ENCODE measurements around the gene PFN1. TPM values are rescaled to one million over a fixed set of nuclear protein-coding genes. Genes with fewer than 3 reads are reported as not detected.
A peak's percentile ranks its signal among the peaks of the same experiment; 100 is the strongest.
"Not testable (repeated sequence)": the region's sequence is repeated elsewhere in the genome, so short reads cannot be mapped to it uniquely, and the experiment has no call there.

PFN1 gene
- total RNA-seq, 2 donors from 2014 or later, result 806 to 1,230 TPM

GRCh38 chr17:4913994-4914393 is 34.3 kb downstream of the PFN1 start:
- DNase-seq (ENCODE audit: low spot score) (no peak), ATAC-seq (ENCODE audit: insufficient number of reproducible peaks, low FRiP score, low read depth) (no peak)
- no peaks in the 10 kb centered on the region for H3K27me3 ChIP-seq (replicated peaks; ENCODE audit: insufficient read depth)
- H3K27ac ChIP-seq, result no peak overlapping the region
- H3K4me1 ChIP-seq (ENCODE audit: control insufficient read depth in 1 of 2, low read depth in 2 of 2), result peaks cover 4 to 6% of the 10 kb centered on the region in 2 donors
- no peaks in the 10 kb centered on the region for H3K9me3 ChIP-seq
- H3K4me3 ChIP-seq, result no peak overlapping the region
- H3K36me3 ChIP-seq, result no peaks in the 10 kb centered on the region
- TF ChIP-seq CTCF (IDR thresholded peaks at IDR 0.05), result no peak

GRCh38 chr17:4908711-4909496 is 39.4 kb downstream of the PFN1 start:
- ATAC-seq (ENCODE audit: insufficient number of reproducible peaks, low FRiP score, low read depth), result peak; percentile 91
- H3K9me3 ChIP-seq, result no peaks in the 10 kb centered on the region
- no peaks in the 10 kb centered on the region for H3K36me3 ChIP-seq
- peak; percentile 86 for TF ChIP-seq CTCF (IDR thresholded peaks at IDR 0.05)
- H3K27ac ChIP-seq, result peak overlapping the region; percentile 12 to 61
- DNase-seq (ENCODE audit: low spot score), result peak; percentile 53
- H3K4me3 ChIP-seq, result peak overlapping the region; percentile 39
- H3K27me3 ChIP-seq (replicated peaks; ENCODE audit: insufficient read depth), result no peaks in the 10 kb centered on the region
- peaks cover 4 to 13% of the 10 kb centered on the region in 2 donors for H3K4me1 ChIP-seq (ENCODE audit: control insufficient read depth in 1 of 2, low read depth in 2 of 2)

GRCh38 chr17:4908301-4908700 is 40.0 kb downstream of the PFN1 start:
- no peaks in the 10 kb centered on the region for H3K27me3 ChIP-seq (replicated peaks; ENCODE audit: insufficient read depth)
- ATAC-seq (ENCODE audit: insufficient number of reproducible peaks, low FRiP score, low read depth) (no peak), DNase-seq (ENCODE audit: low spot score) (no peak)
- H3K27ac ChIP-seq, result peak overlapping the region in 1 of 2 donors; percentile 61
- H3K4me1 ChIP-seq (ENCODE audit: control insufficient read depth in 1 of 2, low read depth in 2 of 2), result peaks cover 4 to 13% of the 10 kb centered on the region in 2 donors
- H3K9me3 ChIP-seq, result no peaks in the 10 kb centered on the region
- no peak for TF ChIP-seq CTCF (IDR thresholded peaks at IDR 0.05)
- no peaks in the 10 kb centered on the region for H3K36me3 ChIP-seq
- no peak overlapping the region for H3K4me3 ChIP-seq

- not testable (repeated sequence) for DNase-seq (ENCODE audit: low spot score); H3K9me3 ChIP-seq; H3K27ac ChIP-seq; H3K27me3 ChIP-seq (replicated peaks; ENCODE audit: insufficient read depth); H3K36me3 ChIP-seq; H3K4me3 ChIP-seq; ATAC-seq (ENCODE audit: insufficient number of reproducible peaks, low FRiP score, low read depth)
- H3K4me1 ChIP-seq (ENCODE audit: control insufficient read depth in 1 of 2, low read depth in 2 of 2), result peaks cover 4 to 13% of the 10 kb centered on the region in 2 donors
Observed at GRCh38 chr17:4906642-4907041, 41.7 kb downstream of the PFN1 start.

GRCh38 chr17:4903051-4903818 is 45.1 kb downstream of the PFN1 start, which contains the start of gene CHRNE:
Gene CHRNE, minus strand, starts transcription at chr17:4903098. Its CDS starts 35 bp downstream, at chr17:4903063.
- DNase-seq (ENCODE audit: low spot score), result peak; percentile 42
- Histone ChIP-seq H3K4me1 (ENCODE audit: control insufficient read depth in 1 of 2, low read depth in 2 of 2) (peaks cover 0 to 16% of the 10 kb centered on the region in 2 donors), H3K36me3 (no peaks in the 10 kb centered on the region), H3K27me3 (replicated peaks; ENCODE audit: insufficient read depth) (no peaks in the 10 kb centered on the region), H3K9me3 (no peaks in the 10 kb centered on the region), H3K27ac (no peak within 1 kb of the TSS), H3K4me3 (no peak within 1 kb of the TSS)
- ATAC-seq (ENCODE audit: insufficient number of reproducible peaks, low FRiP score, low read depth), result peak; percentile 44
- TF ChIP-seq CTCF (IDR thresholded peaks at IDR 0.05), result peak; percentile 72

All from thoracic aorta (tissue), 2 donors.